H9 (cell line): ENCODE results near the gene TAF3. TPM values are rescaled to one million over a fixed set of nuclear protein-coding genes. Genes with fewer than 3 reads are reported as not detected.

Source experiments
- DNase-seq: peaks from one replicate; pipeline ENCODE4 v3.0.0-alpha.2; 2017
- H2AFZ ChIP-seq: one replicate; pipeline ENCODE4 v1.6.1; 2013; ENCODE audit warnings: mild to moderate bottlenecking, low read length, control low read depth, moderate library complexity
- H2AK5ac ChIP-seq: 2 replicates; pipeline ENCODE4 v1.6.1; 2013; ENCODE audit warnings: low read length, control low read depth, mixed read lengths; ENCODE audit not compliant: insufficient read length
- H2BK120ac ChIP-seq: one replicate; pipeline ENCODE4 v1.6.1; 2013; ENCODE audit warnings: low read depth, mild to moderate bottlenecking, low read length, control low read depth, inconsistent platforms; ENCODE audit not compliant: poor library complexity, severe bottlenecking
- H2BK12ac ChIP-seq: 2 replicates; pipeline ENCODE4 v1.6.1; 2013; ENCODE audit warnings: low read length, control low read depth, mixed read lengths, low read depth; ENCODE audit not compliant: insufficient read length
- H2BK15ac ChIP-seq: 2 replicates; pipeline ENCODE4 v1.6.1; 2013; ENCODE audit warnings: low read depth, low read length, control low read depth
- H2BK20ac ChIP-seq: one replicate; pipeline ENCODE4 v1.6.1; 2013; ENCODE audit warnings: low read depth, mild to moderate bottlenecking, low read length, control low read depth, inconsistent platforms; ENCODE audit not compliant: poor library complexity, severe bottlenecking
- H2BK5ac ChIP-seq: 2 replicates; pipeline ENCODE4 v1.6.1; 2013; ENCODE audit warnings: low read length, control low read depth, mixed read lengths; ENCODE audit not compliant: insufficient read length
- H3K14ac ChIP-seq: 2 replicates; pipeline ENCODE4 v1.6.1; 2013; ENCODE audit warnings: low read length, control low read depth; ENCODE audit not compliant: insufficient read depth
- H3K18ac ChIP-seq: 2 replicates; pipeline ENCODE4 v1.6.1; 2013; ENCODE audit warnings: low read depth, mild to moderate bottlenecking, mixed read lengths, low read length, control low read depth; ENCODE audit not compliant: insufficient read length
- H3K23ac ChIP-seq: 2 replicates; pipeline ENCODE4 v1.6.1; 2013; ENCODE audit warnings: low read length, control low read depth, mixed read lengths, low read depth; ENCODE audit not compliant: insufficient read length
- H3K23me2 ChIP-seq: 2 replicates; pipeline ENCODE4 v1.6.1; 2013; ENCODE audit warnings: low read depth, mild to moderate bottlenecking, mixed read lengths, low read length, control low read depth; ENCODE audit not compliant: insufficient read length, poor library complexity, severe bottlenecking
- H3K27ac ChIP-seq: 2 replicates; pipeline ENCODE4 v1.5.1; 2013; ENCODE audit warnings: low read length, control low read depth, mixed read lengths, low read depth; ENCODE audit not compliant: insufficient read length
- H3K27me3 ChIP-seq: 2 replicates; pipeline ENCODE4 v1.6.1; 2013; ENCODE audit warnings: low read length, control low read depth, inconsistent platforms; ENCODE audit not compliant: insufficient read depth
- H3K4ac ChIP-seq: 2 replicates; pipeline ENCODE4 v1.6.1; 2013; ENCODE audit warnings: low read depth, mild to moderate bottlenecking, control low read depth, inconsistent platforms, low read length, moderate library complexity
- H3K4me1 ChIP-seq: 2 replicates; pipeline ENCODE4 v1.6.1; 2013; ENCODE audit warnings: low read length, control low read depth, inconsistent platforms; ENCODE audit not compliant: insufficient read depth
- H3K4me2 ChIP-seq: 2 replicates; pipeline ENCODE4 v1.6.1; 2013; ENCODE audit warnings: low read length, control low read depth, mixed read lengths; ENCODE audit not compliant: insufficient read length, insufficient read depth
- H3K56ac ChIP-seq: 2 replicates; pipeline ENCODE4 v1.6.1; 2013; ENCODE audit warnings: low read depth, mild to moderate bottlenecking, mixed read lengths, low read length, control low read depth; ENCODE audit not compliant: insufficient read length
- H3K79me1 ChIP-seq: 2 replicates; pipeline ENCODE4 v1.6.1; 2013; ENCODE audit warnings: low read depth, mild to moderate bottlenecking, moderate library complexity, low read length, control low read depth, inconsistent platforms; ENCODE audit not compliant: insufficient read depth, poor library complexity, severe bottlenecking
- H3K79me2 ChIP-seq: 2 replicates; pipeline ENCODE4 v1.6.1; 2013; ENCODE audit warnings: low read length, control low read depth, inconsistent platforms; ENCODE audit not compliant: insufficient read depth
- H3K9ac ChIP-seq: 2 replicates; pipeline ENCODE4 v1.6.1; 2013; ENCODE audit warnings: low read length, control low read depth, mixed read lengths; ENCODE audit not compliant: insufficient read length; ENCODE audit errors: extremely low read depth
- H3K9me3 ChIP-seq: one replicate; pipeline ENCODE4 v1.6.1; 2013; ENCODE audit warnings: low read depth, low read length, inconsistent platforms; ENCODE audit not compliant: control insufficient read depth
- H3T11ph ChIP-seq: one replicate; pipeline ENCODE4 v1.6.1; 2013; ENCODE audit warnings: mild to moderate bottlenecking, low read length, control low read depth, inconsistent platforms
- H4K20me1 ChIP-seq: one replicate; pipeline ENCODE4 v1.6.1; 2013; ENCODE audit not compliant: control insufficient read depth, insufficient read length, insufficient read depth
- H4K5ac ChIP-seq: 2 replicates; pipeline ENCODE4 v1.6.1; 2013; ENCODE audit warnings: low read depth, mild to moderate bottlenecking, mixed read lengths, low read length, control low read depth; ENCODE audit not compliant: insufficient read length
- H4K8ac ChIP-seq: replicated peaks from 2 replicates; pipeline ENCODE4 v1.6.1; 2013; ENCODE audit warnings: low read length, control low read depth, mixed read lengths, low read depth; ENCODE audit not compliant: insufficient read length
- H4K91ac ChIP-seq: 2 replicates; pipeline ENCODE4 v1.6.1; 2013; ENCODE audit warnings: low read depth, mild to moderate bottlenecking, moderate library complexity, mixed read lengths, low read length, control low read depth; ENCODE audit not compliant: insufficient read length
- H3K27ac Mint-ChIP-seq, 3 experiments: 2 replicates in 2 of 3; 3 replicates in 1 of 3; pipeline ENCODE4 v1.8.0; 2020 to 2021; ENCODE audit warnings: mixed read lengths in 3 of 3, mild to moderate bottlenecking in 1 of 3, moderate library complexity in 1 of 3
- H3K27me3 Mint-ChIP-seq: 2 replicates; pipeline ENCODE4 v1.8.0; 2021; ENCODE audit warnings: low read depth, mild to moderate bottlenecking, moderate library complexity, mixed read lengths
- H3K36me3 Mint-ChIP-seq, 3 experiments: 2 replicates in 2 of 3; 3 replicates in 1 of 3; pipeline ENCODE4 v1.8.0; 2020 to 2021; ENCODE audit warnings: low read depth in 3 of 3, mixed read lengths in 3 of 3; ENCODE audit not compliant: insufficient read depth in 1 of 3
- H3K4me1 Mint-ChIP-seq, 2 experiments: 2 replicates each; pipeline ENCODE4 v1.8.0; 2020; ENCODE audit warnings: mixed read lengths in 2 of 2
- H3K4me3 Mint-ChIP-seq, 2 experiments: 2 replicates in 1 of 2; 3 replicates in 1 of 2; pipeline ENCODE4 v1.8.0; 2020 to 2021; ENCODE audit warnings: mild to moderate bottlenecking in 2 of 2, mixed read lengths in 2 of 2, moderate library complexity in 1 of 2
- H3K9me3 Mint-ChIP-seq, 2 experiments: 2 replicates in 1 of 2; 3 replicates in 1 of 2; pipeline ENCODE4 v1.8.0; 2020; ENCODE audit warnings: mild to moderate bottlenecking in 2 of 2, mixed read lengths in 2 of 2, moderate library complexity in 1 of 2
- CTCF ChIP-seq: fragments of 200-600 bp; sonication (generic); conservative IDR thresholded peaks from 3 replicates; pipeline ENCODE4 v1.8.0; 2021; ENCODE audit warnings: antibody characterized with exemption, mild to moderate bottlenecking
- WGBS: extraction: QIAGEN DNeasy Blood & Tissue Kit; methylation state at CpG from one replicate; pipeline ENCODE4 v1.1.7; 2013; ENCODE audit warnings: missing lambda C conversion rate, low lambda C conversion rate, mixed read lengths; ENCODE audit not compliant: insufficient read length; ENCODE audit errors: extremely low coverage; 5-methylcytosine and 5-hydroxymethylcytosine counted together
- total RNA-seq: library from RNA; stranded (reverse); gene quantifications from 2 replicates; pipeline ENCODE4 v1.2.1, GENCODE V29; 2021

The TAF3 gene
- total RNA-seq, 1 experiment from 2014 or later = 10.2 TPM

GRCh38 chr10:8006274-8006999 lies 188.1 kb downstream of the TAF3 start:
- H4K8ac ChIP-seq = no peak overlapping the region
- Mint-ChIP-seq H3K9me3 (peaks cover 9 to 10% of the 10 kb centered on the region in 2 experiments), H3K4me1 (no peaks in the 10 kb centered on the region), H3K36me3 (peaks cover 3 to 15% (median 9%) of the 10 kb centered on the region in 3 experiments; a peak in 6 of 7 replicates), H3K27ac (no peak overlapping the region), H3K27me3 (no peaks in the 10 kb centered on the region; the same call in 1 of the 2 replicates), H3K4me3 (no peak overlapping the region)
- H4K5ac ChIP-seq = no peak overlapping the region
- H3K9ac ChIP-seq = no peak overlapping the region
- TF ChIP-seq CTCF = no peak
- no peak overlapping the region for H3T11ph ChIP-seq
- no peak overlapping the region for H2AK5ac ChIP-seq
- no peak overlapping the region for H3K56ac ChIP-seq
- no peak overlapping the region for H2BK20ac ChIP-seq
- H3K14ac ChIP-seq = no peak overlapping the region
- DNase-seq = no peak
- no peaks in the 10 kb centered on the region for H3K27me3 ChIP-seq
- no peaks in the 10 kb centered on the region for H3K23me2 ChIP-seq
- no peak overlapping the region for H3K23ac ChIP-seq
- no peak overlapping the region for H4K91ac ChIP-seq
- H4K20me1 ChIP-seq = no peaks in the 10 kb centered on the region
- no peaks in the 10 kb centered on the region for H3K79me2 ChIP-seq
- no peaks in the 10 kb centered on the region for H3K4me1 ChIP-seq
- H3K4ac ChIP-seq = no peak overlapping the region
- no peak overlapping the region for H2BK15ac ChIP-seq
- H3K79me1 ChIP-seq = no peaks in the 10 kb centered on the region
- H3K27ac ChIP-seq = no peak overlapping the region
- H3K18ac ChIP-seq = no peak overlapping the region
- no peak overlapping the region for H2BK12ac ChIP-seq
- no peaks in the 10 kb centered on the region for H3K9me3 ChIP-seq
- no CpG with 5 or more reads among the region's 10 CpGs for WGBS
- H2BK5ac ChIP-seq = no peak overlapping the region
- no peak overlapping the region for H2BK120ac ChIP-seq
- no peak overlapping the region for H2AFZ ChIP-seq
- no peak overlapping the region for H3K4me2 ChIP-seq
